Measurements from ENCODE around the gene AKAP8L. TPM values are rescaled to one million over a fixed set of nuclear protein-coding genes. Genes with fewer than 3 reads are reported as not detected.

Gene AKAP8L
- total and polyA plus RNA-seq, 10 donors: 41.2 to 236 (median 136) TPM

DNA sequence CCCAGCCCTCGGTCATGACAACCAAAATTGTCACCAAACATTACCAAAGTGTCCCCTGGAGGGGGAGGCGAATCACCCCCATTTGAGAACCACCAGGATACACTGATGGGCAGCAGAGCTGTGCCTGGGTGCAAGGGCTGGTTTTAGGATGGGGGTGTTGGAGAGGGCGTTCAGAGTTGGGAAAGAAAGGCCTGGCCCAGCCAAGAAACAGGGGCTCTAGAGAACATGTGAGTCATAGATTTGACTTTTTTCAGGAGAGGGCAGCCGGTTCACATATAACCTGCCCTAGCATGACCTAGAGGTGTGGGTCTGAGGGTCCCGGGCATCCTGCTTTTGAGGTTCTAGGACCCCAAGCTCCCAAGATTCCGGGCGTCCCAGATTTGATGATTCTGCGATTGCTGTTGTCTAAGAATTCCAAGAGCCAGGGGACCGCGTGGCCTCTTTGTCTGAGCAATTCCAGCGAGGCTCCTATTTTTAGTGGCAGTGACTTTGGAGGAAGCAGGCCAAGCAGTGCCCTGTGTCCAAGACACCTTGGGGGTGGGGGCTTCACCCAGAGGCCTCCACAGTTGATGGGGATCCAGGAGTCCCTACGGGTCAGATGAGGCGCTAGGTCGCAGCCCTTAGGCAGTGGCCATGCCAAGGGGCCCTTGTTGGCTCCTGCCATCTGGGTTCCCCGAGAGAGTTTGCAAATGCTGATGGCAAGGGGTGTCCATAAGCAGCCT, 25.9 kb upstream of the AKAP8L start:
- 84 to 95% (median 91%) methylated on average over 11 to 15 of the region's 15 CpGs for WGBS, 5 donors
- H3K4me3 ChIP-seq: no peak overlapping the region
- no peaks in the 10 kb centered on the region for H3K27me3 ChIP-seq (replicated peaks in 1 of 7)
- no peak overlapping the region for H3K27ac ChIP-seq
- no peak for DNase-seq
- H3K9me3 ChIP-seq: no peaks in the 10 kb centered on the region
- peaks cover 0 to 28% (median 9%) of the 10 kb centered on the region in 6 donors for H3K4me1 ChIP-seq
- intact Hi-C loops (cut with DNase I; ENCODE audit: low total_unique reads): no loop called here
- peaks cover 0 to 46% (median 4%) of the 10 kb centered on the region in 6 donors for H3K36me3 ChIP-seq
- TF ChIP-seq, protein P1, sequence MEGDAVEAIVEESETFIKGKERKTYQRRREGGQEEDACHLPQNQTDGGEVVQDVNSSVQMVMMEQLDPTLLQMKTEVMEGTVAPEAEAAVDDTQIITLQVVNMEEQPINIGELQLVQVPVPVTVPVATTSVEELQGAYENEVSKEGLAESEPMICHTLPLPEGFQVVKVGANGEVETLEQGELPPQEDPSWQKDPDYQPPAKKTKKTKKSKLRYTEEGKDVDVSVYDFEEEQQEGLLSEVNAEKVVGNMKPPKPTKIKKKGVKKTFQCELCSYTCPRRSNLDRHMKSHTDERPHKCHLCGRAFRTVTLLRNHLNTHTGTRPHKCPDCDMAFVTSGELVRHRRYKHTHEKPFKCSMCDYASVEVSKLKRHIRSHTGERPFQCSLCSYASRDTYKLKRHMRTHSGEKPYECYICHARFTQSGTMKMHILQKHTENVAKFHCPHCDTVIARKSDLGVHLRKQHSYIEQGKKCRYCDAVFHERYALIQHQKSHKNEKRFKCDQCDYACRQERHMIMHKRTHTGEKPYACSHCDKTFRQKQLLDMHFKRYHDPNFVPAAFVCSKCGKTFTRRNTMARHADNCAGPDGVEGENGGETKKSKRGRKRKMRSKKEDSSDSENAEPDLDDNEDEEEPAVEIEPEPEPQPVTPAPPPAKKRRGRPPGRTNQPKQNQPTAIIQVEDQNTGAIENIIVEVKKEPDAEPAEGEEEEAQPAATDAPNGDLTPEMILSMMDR (IDR thresholded peaks at IDR 0.05 in 8 of 11, conservative IDR thresholded peaks at IDR 0.05 in 3 of 11): no peak
- TF ChIP-seq POLR2AphosphoS5 (IDR thresholded peaks at IDR 0.05) (no peak), POLR2A (IDR thresholded peaks at IDR 0.05) (no peak)

DNA sequence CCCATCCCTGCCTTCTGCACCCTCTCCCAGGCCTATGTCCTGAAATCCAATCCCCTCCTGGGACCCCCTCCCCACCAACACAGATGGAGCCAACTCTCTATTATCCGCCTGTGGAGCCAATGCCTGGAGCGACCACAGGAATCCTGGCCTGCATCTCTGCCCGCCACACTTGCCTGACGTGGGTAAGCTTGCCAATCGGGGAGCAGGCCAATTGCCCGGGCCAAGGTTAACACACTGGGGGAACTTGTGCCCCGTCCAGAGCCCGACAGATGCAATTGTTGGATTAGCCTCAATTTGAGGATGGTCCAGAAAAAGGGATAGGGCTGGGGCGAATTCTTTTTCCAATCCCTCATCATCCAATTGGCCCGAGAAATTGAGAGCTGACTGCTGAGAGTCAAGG, 25.1 kb upstream of the AKAP8L start:
- H3K4me3 ChIP-seq: no peak overlapping the region
- intact Hi-C loops (cut with DNase I; ENCODE audit: low total_unique reads): no loop called here
- 91 to 97% (median 93%) methylated on average over 8 to 10 of the region's 10 CpGs for WGBS, 5 donors
- TF ChIP-seq POLR2AphosphoS5 (IDR thresholded peaks at IDR 0.05) (no peak), POLR2A (IDR thresholded peaks at IDR 0.05) (no peak)
- TF ChIP-seq, protein P1 (IDR thresholded peaks at IDR 0.05 in 8 of 11, conservative IDR thresholded peaks at IDR 0.05 in 3 of 11): no peak
- H3K27me3 ChIP-seq (replicated peaks in 1 of 7): no peaks in the 10 kb centered on the region
- H3K4me1 ChIP-seq: peaks cover 0 to 22% (median 3%) of the 10 kb centered on the region in 6 donors
- H3K27ac ChIP-seq: no peak overlapping the region
- DNase-seq: no peak
- peaks cover 0 to 54% (median 4%) of the 10 kb centered on the region in 6 donors for H3K36me3 ChIP-seq
- H3K9me3 ChIP-seq: no peaks in the 10 kb centered on the region

DNA sequence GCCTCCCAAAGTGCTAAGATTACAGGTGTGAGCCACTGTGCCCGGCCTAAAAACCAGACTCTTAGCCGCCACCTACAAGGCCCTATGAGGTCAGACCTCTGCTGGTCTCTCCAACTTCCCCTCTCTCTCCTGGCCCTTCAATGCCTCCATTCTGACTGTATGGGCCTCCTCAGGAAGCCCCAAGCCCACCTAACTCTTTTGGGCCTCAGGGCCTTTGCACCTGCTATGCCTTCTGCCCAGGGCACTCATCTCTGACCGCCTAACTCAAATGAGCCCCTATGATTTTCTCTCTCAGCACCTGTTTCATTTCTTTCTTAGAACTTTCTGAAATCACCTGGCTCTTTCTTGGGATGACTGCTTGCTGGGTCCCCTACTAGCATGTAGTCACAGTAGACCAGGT, 24.5 kb upstream of the AKAP8L start:
- H3K27me3 ChIP-seq (replicated peaks in 1 of 7): no peaks in the 10 kb centered on the region
- peaks cover 0 to 17% (median 0%) of the 10 kb centered on the region in 6 donors for H3K4me1 ChIP-seq
- no peak for DNase-seq
- WGBS, 5 donors: 90 to 96% (median 91%) methylated on average over 3 of the region's 3 CpGs
- no peak for TF ChIP-seq POLR2A (IDR thresholded peaks at IDR 0.05)
- TF ChIP-seq, protein P1 (IDR thresholded peaks at IDR 0.05 in 8 of 11, conservative IDR thresholded peaks at IDR 0.05 in 3 of 11): no peak
- no peak for TF ChIP-seq POLR2AphosphoS5 (IDR thresholded peaks at IDR 0.05)
- intact Hi-C loops (cut with DNase I; ENCODE audit: low total_unique reads): no loop called here
- no peak overlapping the region for H3K27ac ChIP-seq
- H3K4me3 ChIP-seq: no peak overlapping the region
- no peaks in the 10 kb centered on the region for H3K9me3 ChIP-seq
- H3K36me3 ChIP-seq: peaks cover 0 to 59% (median 4%) of the 10 kb centered on the region in 6 donors

DNA sequence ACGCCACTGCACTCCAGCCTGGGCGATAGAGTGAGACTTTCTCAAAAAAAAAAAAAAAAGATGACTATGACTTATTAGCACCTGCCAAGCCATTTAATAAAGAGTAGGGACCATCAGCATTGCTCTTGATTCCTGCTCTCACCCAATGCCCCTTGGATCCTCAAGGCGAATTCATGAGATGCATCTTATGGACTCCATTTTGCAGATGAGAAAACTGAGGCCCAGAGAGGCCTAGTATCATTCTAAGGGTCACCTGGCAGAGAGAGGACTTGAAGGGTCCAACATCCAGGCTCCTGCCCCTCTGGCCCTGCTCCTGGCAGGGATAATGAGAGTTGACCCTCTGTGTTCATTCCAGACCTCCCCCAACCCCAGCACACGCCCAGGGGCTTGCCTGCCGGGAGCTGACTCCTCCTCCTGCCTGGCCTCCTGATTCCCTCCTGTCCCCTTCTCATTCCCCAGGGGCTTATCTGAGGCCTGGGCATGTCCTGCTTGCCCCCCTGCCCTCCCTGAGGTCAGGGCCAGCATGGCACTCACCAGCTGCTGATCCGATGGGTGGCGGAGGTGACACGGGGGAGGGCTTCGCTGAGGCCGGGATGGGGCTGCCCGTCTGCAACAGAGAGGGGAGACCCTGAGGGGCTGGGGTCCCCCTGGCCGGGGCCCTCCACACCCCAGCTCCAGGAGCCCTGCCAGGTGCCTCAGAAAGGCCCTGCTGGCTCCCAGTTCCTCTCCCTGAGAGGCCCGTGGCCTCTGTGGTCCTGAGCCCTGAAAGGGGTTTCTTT, 23.5 kb upstream of the AKAP8L start:
- no peak for DNase-seq
- 81 to 91% (median 87%) methylated on average over 5 to 13 of the region's 13 CpGs for WGBS, 5 donors
- no peaks in the 10 kb centered on the region for H3K9me3 ChIP-seq
- peaks cover 0 to 13% (median 0%) of the 10 kb centered on the region in 6 donors for H3K4me1 ChIP-seq
- intact Hi-C loops (cut with DNase I; ENCODE audit: low total_unique reads): no loop called here
- H3K4me3 ChIP-seq: no peak overlapping the region
- no peaks in the 10 kb centered on the region for H3K27me3 ChIP-seq (replicated peaks in 1 of 7)
- no peak overlapping the region for H3K27ac ChIP-seq
- H3K36me3 ChIP-seq: peaks cover 0 to 55% (median 4%) of the 10 kb centered on the region in 6 donors
- TF ChIP-seq, protein P1 (IDR thresholded peaks at IDR 0.05 in 8 of 11, conservative IDR thresholded peaks at IDR 0.05 in 3 of 11): no peak
- TF ChIP-seq POLR2AphosphoS5 (IDR thresholded peaks at IDR 0.05) (no peak), POLR2A (IDR thresholded peaks at IDR 0.05) (no peak)

Measured in spleen (tissue), 11 donors.